Peyer's patch (tissue), 4 donors: Measurements from ENCODE around the gene ZMIZ2. TPM values are rescaled to one million over a fixed set of nuclear protein-coding genes. Genes with fewer than 3 reads are reported as not detected.

Experiments used
- DNase-seq, 3 donors: peaks; one replicate each; pipeline ENCODE4 v3.0.0-alpha.2; 2017 to 2019
- H3K27ac ChIP-seq, 4 donors: fragments of 200-600 bp; sonication (generic); one replicate each; pipeline ENCODE4 v1.5.1; 2016 to 2019
- H3K27me3 ChIP-seq, 2 donors: fragments of 200-600 bp; sonication (generic); one replicate each; pipeline ENCODE4 v1.5.1; 2019
- H3K36me3 ChIP-seq, 3 donors: fragments of 200-600 bp; sonication (generic); one replicate each; pipeline ENCODE4 v1.5.1; 2016 to 2019
- H3K4me1 ChIP-seq, 4 donors: fragments of 200-600 bp; sonication (generic); one replicate each; pipeline ENCODE4 v1.5.1; 2016 to 2019
- H3K4me3 ChIP-seq, 4 donors: fragments of 200-600 bp; sonication (generic); 1 replicate in 3 of 4; 2 replicates in 1 of 4; pipeline ENCODE4 v1.5.1; 2016 to 2019; ENCODE audit warnings: mild to moderate bottlenecking in 1 of 4
- H3K9me3 ChIP-seq, 4 donors: fragments of 200-600 bp; sonication (generic); one replicate each; pipeline ENCODE4 v1.5.1; 2016 to 2019; ENCODE audit warnings: mild to moderate bottlenecking in 1 of 4
- POLR2A ChIP-seq, 2 donors: fragments of 450-650 bp; IDR thresholded peaks; one replicate each; pipeline ENCODE4 v1.5.1; 2017; ENCODE audit warnings: antibody characterized with exemption in 2 of 2, mild to moderate bottlenecking in 2 of 2, moderate library complexity in 2 of 2
- total RNA-seq, 4 donors: library from RNA; depleted of rRNA; stranded (reverse); fragments of >200 nt; gene quantifications; one replicate each; pipeline ENCODE4 v1.1.0, GENCODE V29; 2016
- TF ChIP-seq, protein P1 (sequence below), 6 experiments: fragments of 450-650 bp in 4 of 6; fragments of 200-600 bp in 2 of 6; sonication (generic) in 1 of 6; IDR thresholded peaks; one replicate each; pipeline ENCODE4 v1.5.1; 2017 to 2019; ENCODE audit warnings: antibody characterized with exemption in 6 of 6, mild to moderate bottlenecking in 3 of 6, moderate library complexity in 1 of 6

Gene ZMIZ2
- total RNA-seq, 4 donors from 2014 or later: 34.9 to 150 (median 93.3) TPM

DNA sequence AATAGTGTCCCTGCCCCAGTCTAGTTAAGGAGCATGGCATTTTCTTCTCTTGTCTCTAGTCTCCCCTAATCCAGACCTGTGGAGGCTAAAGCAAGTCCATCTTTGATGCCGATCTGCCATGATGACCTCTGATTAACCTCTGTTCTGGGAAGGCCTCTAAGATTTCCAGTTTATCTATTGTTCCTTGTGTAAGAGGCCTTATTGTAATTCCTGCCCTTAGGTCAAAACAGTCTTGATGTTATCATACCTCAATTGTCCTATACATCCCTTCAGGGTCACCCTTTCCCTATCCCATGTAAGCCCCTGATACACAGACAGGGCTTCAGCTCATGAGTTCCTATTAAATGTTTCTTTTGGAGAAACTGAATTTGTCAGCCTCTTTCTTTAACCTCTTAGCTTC lies 4.9 kb upstream of the ZMIZ2 start:
- no peak for DNase-seq
- H3K36me3 ChIP-seq: no peaks in the 10 kb centered on the region
- H3K27me3 ChIP-seq: no peaks in the 10 kb centered on the region
- no peak overlapping the region for H3K4me3 ChIP-seq
- H3K27ac ChIP-seq: no peak overlapping the region
- TF ChIP-seq, protein P1, sequence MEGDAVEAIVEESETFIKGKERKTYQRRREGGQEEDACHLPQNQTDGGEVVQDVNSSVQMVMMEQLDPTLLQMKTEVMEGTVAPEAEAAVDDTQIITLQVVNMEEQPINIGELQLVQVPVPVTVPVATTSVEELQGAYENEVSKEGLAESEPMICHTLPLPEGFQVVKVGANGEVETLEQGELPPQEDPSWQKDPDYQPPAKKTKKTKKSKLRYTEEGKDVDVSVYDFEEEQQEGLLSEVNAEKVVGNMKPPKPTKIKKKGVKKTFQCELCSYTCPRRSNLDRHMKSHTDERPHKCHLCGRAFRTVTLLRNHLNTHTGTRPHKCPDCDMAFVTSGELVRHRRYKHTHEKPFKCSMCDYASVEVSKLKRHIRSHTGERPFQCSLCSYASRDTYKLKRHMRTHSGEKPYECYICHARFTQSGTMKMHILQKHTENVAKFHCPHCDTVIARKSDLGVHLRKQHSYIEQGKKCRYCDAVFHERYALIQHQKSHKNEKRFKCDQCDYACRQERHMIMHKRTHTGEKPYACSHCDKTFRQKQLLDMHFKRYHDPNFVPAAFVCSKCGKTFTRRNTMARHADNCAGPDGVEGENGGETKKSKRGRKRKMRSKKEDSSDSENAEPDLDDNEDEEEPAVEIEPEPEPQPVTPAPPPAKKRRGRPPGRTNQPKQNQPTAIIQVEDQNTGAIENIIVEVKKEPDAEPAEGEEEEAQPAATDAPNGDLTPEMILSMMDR (IDR thresholded peaks at IDR 0.05): no peak
- no peak for TF ChIP-seq POLR2A (IDR thresholded peaks at IDR 0.05)
- H3K9me3 ChIP-seq: no peaks in the 10 kb centered on the region
- peaks cover 0 to 3% (median 0%) of the 10 kb centered on the region in 4 donors for H3K4me1 ChIP-seq

DNA sequence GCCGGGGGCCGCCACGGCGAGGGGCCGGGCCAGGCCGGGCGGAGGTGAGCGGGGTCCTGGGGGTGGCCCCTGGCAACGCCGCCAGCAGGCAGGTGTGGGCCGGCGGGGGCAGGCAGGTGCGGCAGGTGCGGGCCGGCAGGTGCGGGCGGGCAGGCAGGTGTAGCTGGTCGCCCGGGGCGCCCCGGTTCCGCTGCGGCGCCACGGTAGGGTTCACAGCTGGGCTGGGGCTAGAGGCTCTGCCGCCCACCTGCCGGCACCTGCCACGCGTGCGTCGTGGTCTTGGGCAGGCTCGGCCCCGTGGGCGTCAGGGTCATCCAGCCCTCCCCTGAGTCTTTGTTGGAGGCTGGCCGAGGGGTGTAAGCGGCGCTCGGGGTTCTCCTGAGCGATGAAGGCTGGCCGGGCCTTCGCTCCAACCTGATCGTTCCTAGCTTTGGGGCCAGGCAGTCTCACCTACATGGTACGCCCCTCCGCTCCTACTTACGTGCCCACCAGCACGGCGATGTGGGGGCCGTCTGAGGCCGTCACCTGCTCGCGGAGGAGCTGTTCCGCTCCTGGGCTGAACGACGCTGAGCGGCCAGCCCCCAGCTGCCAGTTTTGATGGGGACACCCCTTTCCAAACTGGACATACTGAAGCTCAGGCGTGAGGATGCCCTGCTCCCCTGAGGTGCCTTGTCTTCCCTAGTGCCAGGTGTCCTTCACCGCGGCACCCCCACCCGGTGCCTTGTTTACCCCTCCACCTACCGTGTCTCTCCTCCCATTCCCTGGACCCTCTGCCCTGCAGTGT lies 493 bp downstream of the ZMIZ2 start:
- Histone ChIP-seq H3K4me1 (peaks cover 0 to 30% (median 21%) of the 10 kb centered on the region in 4 donors), H3K27me3 (no peaks in the 10 kb centered on the region), H3K4me3 (peak overlapping the region; percentile 85 to 99 (median 94)), H3K27ac (peak overlapping the region; percentile 99 to 100 (median 100)), H3K9me3 (no peaks in the 10 kb centered on the region), H3K36me3 (no peaks in the 10 kb centered on the region)
- TF ChIP-seq, protein P1 (IDR thresholded peaks at IDR 0.05): no peak
- no peak for TF ChIP-seq POLR2A (IDR thresholded peaks at IDR 0.05)
- DNase-seq: peak in 1 of 3 donors; percentile 73

DNA sequence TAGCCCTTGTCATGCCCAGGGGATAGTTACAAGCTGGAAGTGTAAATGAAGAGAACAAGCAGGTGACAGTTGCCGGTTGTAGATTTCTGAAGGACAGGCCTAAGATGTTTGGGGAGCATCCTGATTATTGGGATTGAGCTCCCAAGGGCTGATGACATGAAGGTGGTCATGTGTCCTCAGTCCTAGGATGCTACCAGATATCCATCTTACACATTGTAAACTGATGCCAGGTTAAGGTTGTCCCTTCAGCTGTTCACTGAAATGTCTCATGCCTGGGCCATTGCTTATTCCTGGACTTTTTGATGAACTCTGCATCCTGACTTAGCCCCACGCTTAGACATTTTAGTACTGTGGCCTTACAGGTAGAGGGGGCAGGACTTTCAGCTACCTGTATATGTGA lies 1.3 kb downstream of the ZMIZ2 start:
- H3K4me1 ChIP-seq: peaks cover 0 to 30% (median 23%) of the 10 kb centered on the region in 4 donors
- peak overlapping the region in 3 of 4 donors; percentile 85 to 99 (median 98) for H3K4me3 ChIP-seq
- H3K36me3 ChIP-seq: no peaks in the 10 kb centered on the region
- no peaks in the 10 kb centered on the region for H3K27me3 ChIP-seq
- DNase-seq: no peak
- peak overlapping the region in 2 of 4 donors; percentile 99 for H3K27ac ChIP-seq
- H3K9me3 ChIP-seq: no peaks in the 10 kb centered on the region
- no peak for TF ChIP-seq POLR2A (IDR thresholded peaks at IDR 0.05)
- TF ChIP-seq, protein P1 (IDR thresholded peaks at IDR 0.05): no peak

DNA sequence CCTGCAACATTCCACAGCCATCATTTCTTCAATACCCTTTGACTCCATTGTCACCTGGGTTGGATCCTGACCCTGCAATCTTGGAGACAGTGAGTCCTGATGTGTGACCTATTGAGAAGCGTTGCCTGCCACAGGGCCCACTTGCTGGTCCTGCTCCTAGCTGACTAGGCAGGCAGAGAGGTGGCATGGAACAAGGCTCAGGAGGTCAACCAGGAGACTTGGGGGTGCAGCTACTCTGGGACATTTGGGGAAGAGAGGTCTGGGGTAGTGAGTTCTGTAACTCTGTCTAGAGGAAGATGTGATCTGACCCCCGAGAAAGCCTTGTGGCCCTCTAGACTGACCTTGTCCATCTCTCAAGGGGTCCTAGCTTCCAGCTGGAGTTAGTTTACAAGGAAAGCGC lies 1.8 kb downstream of the ZMIZ2 start:
- Histone ChIP-seq H3K27ac (peak overlapping the region in 1 of 4 donors; percentile 99), H3K27me3 (no peaks in the 10 kb centered on the region), H3K4me1 (peaks cover 0 to 33% (median 24%) of the 10 kb centered on the region in 4 donors), H3K9me3 (no peaks in the 10 kb centered on the region), H3K36me3 (no peaks in the 10 kb centered on the region), H3K4me3 (no peak overlapping the region)
- DNase-seq: no peak
- no peak for TF ChIP-seq POLR2A (IDR thresholded peaks at IDR 0.05)
- TF ChIP-seq, protein P1 (IDR thresholded peaks at IDR 0.05): no peak

DNA sequence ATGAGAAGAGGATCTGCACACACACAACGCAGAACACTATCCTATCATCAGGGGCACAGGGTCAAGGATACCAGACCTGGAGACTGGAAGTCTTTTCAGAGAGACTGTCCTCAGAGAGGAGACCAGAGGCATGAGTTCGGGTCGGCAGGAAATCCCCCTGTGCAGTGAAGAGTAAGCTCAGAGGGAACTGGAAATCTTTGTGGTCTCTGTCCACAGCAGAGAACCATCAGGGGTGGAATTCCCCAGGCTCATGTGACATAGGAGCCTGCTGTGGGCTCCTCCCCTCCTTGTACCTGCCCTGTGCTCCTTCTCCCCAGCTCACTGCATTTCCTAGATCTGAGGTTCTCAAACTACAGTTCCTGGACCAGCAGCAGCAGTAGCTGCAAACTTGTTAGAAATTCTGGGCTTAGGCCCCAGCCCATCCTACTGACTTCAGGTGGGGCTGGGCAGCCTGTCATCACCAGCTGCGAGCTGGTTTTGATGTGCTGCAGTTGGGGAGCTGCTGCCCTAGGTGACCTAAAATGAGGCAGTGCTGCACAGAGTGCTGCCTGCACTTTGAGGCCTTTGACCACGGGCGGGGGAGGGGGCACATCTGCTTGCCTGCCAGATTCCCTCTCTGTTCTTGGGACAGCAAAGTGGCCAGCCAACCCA lies 2.4 kb downstream of the ZMIZ2 start:
- TF ChIP-seq POLR2A (IDR thresholded peaks at IDR 0.05): no peak
- TF ChIP-seq, protein P1 (IDR thresholded peaks at IDR 0.05): no peak
- Histone ChIP-seq H3K4me3 (no peak overlapping the region), H3K9me3 (no peaks in the 10 kb centered on the region), H3K36me3 (no peaks in the 10 kb centered on the region), H3K27ac (peak overlapping the region in 1 of 4 donors; percentile 99), H3K27me3 (no peaks in the 10 kb centered on the region), H3K4me1 (peaks cover 0 to 37% (median 26%) of the 10 kb centered on the region in 4 donors)
- DNase-seq: peak; percentile 53 to 65 (median 65)
